Heart right ventricle (tissue), 16 donors: ENCODE data around the gene MOGAT1. TPM values are rescaled to one million over a fixed set of nuclear protein-coding genes. Genes with fewer than 3 reads are reported as not detected.

ENCODE experiments used
- ATAC-seq, 8 donors: fragments of 200-7000 bp; cut with Tn5 transposase; one replicate each; pipeline ENCODE4 v1.9.1; 2020; ENCODE audit warnings: mild to moderate bottlenecking in 8 of 8, moderate library complexity in 8 of 8, moderate number of reproducible peaks in 1 of 8
- DNase-seq, 2 donors: peaks; one replicate each; pipeline ENCODE4 v3.0.0-alpha.2; 2020
- H3K27ac ChIP-seq, 10 donors: fragments of 200-600 bp; sonication (generic) in 2 of 10; one replicate each; pipeline versions ENCODE4 v1.5.0 to v1.8.0; 2020 to 2022; ENCODE audit warnings: mild to moderate bottlenecking in 3 of 10
- H3K27me3 ChIP-seq, 7 donors: fragments of 200-600 bp; one replicate each; pipeline ENCODE4 v1.8.0; 2021 to 2022; ENCODE audit warnings: mild to moderate bottlenecking in 2 of 7
- H3K36me3 ChIP-seq, 9 donors: fragments of 200-600 bp; sonication (generic) in 1 of 9; one replicate each; pipeline versions ENCODE4 v1.5.0 to v1.8.0; 2020 to 2022; ENCODE audit warnings: mild to moderate bottlenecking in 2 of 9
- H3K4me1 ChIP-seq, 9 donors: fragments of 200-600 bp; sonication (generic) in 1 of 9; one replicate each; pipeline versions ENCODE4 v1.5.0 to v1.8.0; 2020 to 2022; ENCODE audit warnings: mild to moderate bottlenecking in 4 of 9
- H3K4me3 ChIP-seq, 10 donors: fragments of 200-600 bp; sonication (generic) in 2 of 10; one replicate each; pipeline versions ENCODE4 v1.5.0 to v1.8.0; 2020 to 2022; ENCODE audit warnings: mild to moderate bottlenecking in 7 of 10, moderate library complexity in 2 of 10
- H3K9me3 ChIP-seq, 11 donors: fragments of 200-600 bp in 10 of 11; sonication (generic) in 2 of 11; one replicate each; pipeline versions ENCODE4 v1.5.0 to v1.8.0; 2013 to 2022; ENCODE audit warnings: mild to moderate bottlenecking in 2 of 11, control low read depth in 1 of 11, moderate library complexity in 1 of 11
- WGBS, 2 donors: extraction: QIAGEN DNeasy Blood & Tissue Kit; methylation state at CpG; one replicate each; pipeline ENCODE4 v1.1.7; 2013; ENCODE audit warnings: inconsistent platforms in 1 of 2; 5-methylcytosine and 5-hydroxymethylcytosine counted together
- intact Hi-C, 10 donors: fragments of 100-400 bp; cut with DNase I; formaldehyde crosslinking; loops; one replicate each; pipeline versions ENCODE4 v1.11.1 to v1.14.2; 2022
- polyA plus RNA-seq, 2 donors: library from polyadenylated mRNA; stranded (reverse); fragments of 200-250 nt; gene quantifications; one replicate each; pipeline ENCODE4 v1.2.3, GENCODE V29; 2013
- total RNA-seq, 10 donors: library from RNA; stranded (reverse); fragmentation: NEBNext Ultra II Directional in 3 of 10; extraction: Animal tissue kit (Norgen Biotek cat#: 25700) in 3 of 10; gene quantifications; one replicate each; pipeline versions ENCODE4 v1.2.1 to v1.2.4, GENCODE V29; 2021 to 2023
- TF ChIP-seq, protein P1 (sequence below), 9 donors: fragments of 200-600 bp; sonication (generic) in 2 of 9; IDR thresholded peaks; one replicate each; pipeline versions ENCODE4 v1.5.0 to v1.8.0; 2021 to 2022; ENCODE audit warnings: antibody characterized with exemption in 9 of 9, mild to moderate bottlenecking in 5 of 9, moderate library complexity in 1 of 9
- donor health status: Arrhythmogenic right ventricular cardiomyopathy.
- donor health status: ischemic (EF 13 %, LVEDD 7.1; RV severe dilation, severe dysfunction).
- donor health status: healthy with polysubstance abuse.
- donor health status: DM: no; HTN: yes; CAD: no.
- donor health status: DM: no; HTN: no; CAD: no.
- donor health status: ischemic (EF 25% LVEDD 6.9; RV normal size, moderate dysfunction).
- donor health status: ischemic (EF 25% LVEDD 5.7; RV mildly dilated, moderate dysfunction).
- donor health status: healthy.
- donor health status: DM: yes; HTN: yes; CAD: no.
- donor health status: Ischemic cardiomyopathy.
- donor health status: ischemic (EF 35%, LVEDD 5.7; RV mildly dilated, moderate dysfunction).
- donor health status: nonischemic (EF 11% LVEDD 7.7; RV severe dilation, severe dysfunction).
- donor health status: DM: yes; HTN: yes; CAD: no.
- donor health status: PGD.
- donor health status: ischemic (EF 29% LVEDD 5.4; RV normal size, mild dysfunction).
- donor health status: nonischemic (EF 23%, LVEDD 6.1; RV moderate dilation, normal function).

MOGAT1 gene
- total and polyA plus RNA-seq, 12 donors, result 0.07 to 0.93 (median 0.56) TPM; not detected in 3

DNA sequence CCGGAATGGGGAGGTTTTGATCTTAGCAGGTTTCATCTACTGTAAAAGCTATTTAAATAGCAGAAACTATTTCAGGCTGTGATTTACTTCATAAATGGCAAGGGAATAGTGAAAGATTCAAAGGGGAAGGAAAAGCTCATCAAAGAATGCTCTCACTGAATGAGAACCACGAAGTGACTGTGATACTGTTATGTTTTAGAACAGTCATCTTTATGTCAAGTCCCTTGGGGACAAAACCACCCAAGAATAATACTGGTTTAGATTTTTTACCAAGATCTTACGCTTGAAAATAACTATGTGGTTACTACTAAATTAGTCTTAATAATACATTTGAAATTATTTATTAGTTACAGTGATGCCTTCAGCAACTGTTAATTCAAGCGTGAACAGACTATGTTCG, 43.7 kb upstream of the MOGAT1 start:
- no peaks in the 10 kb centered on the region for H3K9me3 ChIP-seq
- peaks cover 0 to 99% (median 52%) of the 10 kb centered on the region in 9 donors for H3K36me3 ChIP-seq
- 85 to 86% methylated on average over 5 of the region's 5 CpGs for WGBS, 2 donors
- TF ChIP-seq, protein P1, sequence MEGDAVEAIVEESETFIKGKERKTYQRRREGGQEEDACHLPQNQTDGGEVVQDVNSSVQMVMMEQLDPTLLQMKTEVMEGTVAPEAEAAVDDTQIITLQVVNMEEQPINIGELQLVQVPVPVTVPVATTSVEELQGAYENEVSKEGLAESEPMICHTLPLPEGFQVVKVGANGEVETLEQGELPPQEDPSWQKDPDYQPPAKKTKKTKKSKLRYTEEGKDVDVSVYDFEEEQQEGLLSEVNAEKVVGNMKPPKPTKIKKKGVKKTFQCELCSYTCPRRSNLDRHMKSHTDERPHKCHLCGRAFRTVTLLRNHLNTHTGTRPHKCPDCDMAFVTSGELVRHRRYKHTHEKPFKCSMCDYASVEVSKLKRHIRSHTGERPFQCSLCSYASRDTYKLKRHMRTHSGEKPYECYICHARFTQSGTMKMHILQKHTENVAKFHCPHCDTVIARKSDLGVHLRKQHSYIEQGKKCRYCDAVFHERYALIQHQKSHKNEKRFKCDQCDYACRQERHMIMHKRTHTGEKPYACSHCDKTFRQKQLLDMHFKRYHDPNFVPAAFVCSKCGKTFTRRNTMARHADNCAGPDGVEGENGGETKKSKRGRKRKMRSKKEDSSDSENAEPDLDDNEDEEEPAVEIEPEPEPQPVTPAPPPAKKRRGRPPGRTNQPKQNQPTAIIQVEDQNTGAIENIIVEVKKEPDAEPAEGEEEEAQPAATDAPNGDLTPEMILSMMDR (IDR thresholded peaks at IDR 0.05), result no peak
- ATAC-seq, result no peak
- intact Hi-C loops, result no loop called here
- H3K27ac ChIP-seq, result no peak overlapping the region
- H3K27me3 ChIP-seq, result no peaks in the 10 kb centered on the region
- no peak for DNase-seq
- H3K4me3 ChIP-seq, result no peak overlapping the region
- no peaks in the 10 kb centered on the region for H3K4me1 ChIP-seq

DNA sequence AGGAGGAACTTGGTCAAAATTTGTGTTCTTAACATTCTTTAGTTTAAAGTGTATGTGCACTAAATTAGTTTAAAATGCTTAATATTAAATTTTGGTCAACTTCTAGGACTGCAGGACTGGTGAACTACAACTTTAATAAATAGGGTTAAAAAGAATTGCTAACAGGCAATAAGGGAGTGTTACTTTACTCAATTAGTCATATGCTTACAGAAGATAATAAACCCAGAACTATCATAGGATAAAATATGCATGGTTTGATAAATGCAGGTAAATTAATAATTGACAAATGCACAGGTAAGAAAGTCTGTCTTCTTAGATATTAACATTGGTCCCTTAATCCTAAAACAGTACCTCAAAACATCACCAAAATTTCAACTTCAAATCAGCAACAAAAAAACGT, 36.2 kb upstream of the MOGAT1 start:
- Histone ChIP-seq H3K27ac (no peak overlapping the region), H3K4me1 (no peaks in the 10 kb centered on the region), H3K36me3 (peaks cover 0 to 100% (median 57%) of the 10 kb centered on the region in 9 donors), H3K4me3 (no peak overlapping the region), H3K9me3 (peaks cover 0 to 14% (median 0%) of the 10 kb centered on the region in 11 donors), H3K27me3 (no peaks in the 10 kb centered on the region)
- TF ChIP-seq, protein P1 (IDR thresholded peaks at IDR 0.05), result no peak
- ATAC-seq (no peak), DNase-seq (no peak)
- WGBS, 2 donors, result 93% methylated on average over 1 of the region's 1 CpG
- intact Hi-C loops, result no loop called here

DNA sequence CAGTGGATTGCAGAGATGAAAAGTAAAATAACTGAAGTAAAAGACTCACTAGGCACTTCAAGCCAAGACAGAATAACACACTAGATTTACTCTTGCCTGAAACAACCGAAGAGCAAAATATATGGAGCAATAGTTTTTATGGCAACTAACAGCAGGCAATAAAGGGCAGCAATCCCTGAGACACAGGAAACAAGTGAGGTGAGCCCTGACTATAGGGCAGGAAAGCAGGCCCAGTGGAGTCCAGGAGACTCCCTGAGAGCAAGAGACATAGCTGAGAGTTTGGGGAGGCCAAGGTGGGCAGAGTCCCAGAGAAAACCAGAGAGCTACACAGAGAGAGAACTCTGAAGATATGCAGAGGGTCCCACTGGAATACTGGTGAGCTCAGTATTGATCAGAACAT, 34.4 kb upstream of the MOGAT1 start:
- no peak overlapping the region for H3K4me3 ChIP-seq
- H3K27ac ChIP-seq, result no peak overlapping the region
- peaks cover 0 to 14% (median 0%) of the 10 kb centered on the region in 11 donors for H3K9me3 ChIP-seq
- ATAC-seq (no peak), DNase-seq (no peak)
- TF ChIP-seq, protein P1 (IDR thresholded peaks at IDR 0.05), result no peak
- no peaks in the 10 kb centered on the region for H3K4me1 ChIP-seq
- intact Hi-C loops, result no loop called here
- no peaks in the 10 kb centered on the region for H3K27me3 ChIP-seq
- WGBS, 2 donors, result 97 to 98% methylated on average over 1 of the region's 1 CpG
- peaks cover 0 to 100% (median 44%) of the 10 kb centered on the region in 9 donors for H3K36me3 ChIP-seq

DNA sequence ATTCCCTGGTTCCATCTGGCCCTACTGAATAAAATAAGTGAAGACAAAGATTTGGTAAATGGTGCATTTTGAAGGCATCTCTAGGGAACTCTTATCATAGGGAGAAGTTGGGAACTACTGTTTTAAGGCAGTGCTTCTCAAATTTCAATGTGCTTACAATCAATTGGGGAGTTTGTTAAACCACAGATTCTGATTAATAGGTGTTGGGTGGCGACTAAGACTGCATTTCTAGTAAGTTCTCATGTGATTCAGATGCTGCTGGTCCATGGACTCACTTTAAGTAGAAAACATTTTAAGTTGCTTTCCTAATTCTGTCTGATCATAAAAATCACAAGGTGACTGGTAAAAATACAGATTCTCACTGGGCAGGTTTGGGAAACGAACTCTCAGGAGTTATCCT, 30.1 kb upstream of the MOGAT1 start:
- Histone ChIP-seq H3K36me3 (peaks cover 0 to 100% (median 30%) of the 10 kb centered on the region in 9 donors), H3K4me1 (no peaks in the 10 kb centered on the region), H3K4me3 (no peak overlapping the region), H3K27ac (no peak overlapping the region), H3K9me3 (peaks cover 0 to 14% (median 0%) of the 10 kb centered on the region in 11 donors), H3K27me3 (no peaks in the 10 kb centered on the region)
- DNase-seq (no peak), ATAC-seq (no peak)
- 97 to 98% methylated on average over 2 of the region's 2 CpGs for WGBS, 2 donors
- intact Hi-C loops, result no loop called here
- TF ChIP-seq, protein P1 (IDR thresholded peaks at IDR 0.05), result no peak
